HepG2 (cell line): Measurements from ENCODE around the gene TXNL4A. TPM values are rescaled to one million over a fixed set of nuclear protein-coding genes. Genes with fewer than 3 reads are reported as not detected.

Experiments
- ARHGAP35 ChIP-seq: sonication (generic); formaldehyde crosslinking; IDR thresholded peaks from 2 replicates; pipeline ENCODE4 v1.9.0; 2022; ENCODE audit warnings: mild to moderate bottlenecking, inconsistent platforms, moderate library complexity, missing genetic modification reagents, borderline replicate concordance
- ATRX ChIP-seq: sonication (generic); formaldehyde crosslinking; IDR thresholded peaks from 2 replicates; pipeline ENCODE4 v1.4.0; 2020; ENCODE audit warnings: missing genetic modification reagents, borderline replicate concordance
- JUND ChIP-seq: sonication (generic); formaldehyde crosslinking; IDR thresholded peaks from 2 replicates; pipeline ENCODE4 v1.8.0; 2022; ENCODE audit warnings: mild to moderate bottlenecking, missing genetic modification reagents
- LCORL ChIP-seq, 2 experiments: fragments of 450-650 bp in 1 of 2; sonication (generic) in 1 of 2; formaldehyde crosslinking in 1 of 2; IDR thresholded peaks; 2 replicates each; pipeline versions ENCODE4 v1.5.0 to v1.6.1; 2017 to 2020; ENCODE audit warnings: antibody characterized with exemption in 1 of 2, missing genetic modification reagents in 1 of 2
- PHB2 ChIP-seq: fragments of 450-650 bp; IDR thresholded peaks from 2 replicates; pipeline ENCODE4 v1.6.1; 2018; ENCODE audit not compliant: partially characterized antibody
- SUZ12 ChIP-seq: fragments of 150-350 bp; IDR thresholded peaks from 2 replicates; pipeline ENCODE4 v1.6.1; 2014; ENCODE audit warnings: low read depth, low read length
- ZBTB8A ChIP-seq: sonication (generic); formaldehyde crosslinking; IDR thresholded peaks from 2 replicates; pipeline ENCODE4 v1.4.0; 2020; ENCODE audit warnings: mild to moderate bottlenecking, low read depth, missing genetic modification reagents, borderline replicate concordance
- ZNF30 ChIP-seq: sonication (generic); formaldehyde crosslinking; IDR thresholded peaks from 2 replicates; pipeline ENCODE4 v1.5.0; 2020; ENCODE audit warnings: mild to moderate bottlenecking, missing genetic modification reagents
- ZNF331 ChIP-seq: sonication (generic); formaldehyde crosslinking; IDR thresholded peaks from 2 replicates; pipeline ENCODE4 v1.4.0; 2020; ENCODE audit warnings: missing genetic modification reagents
- ZNF446 ChIP-seq: sonication (generic); formaldehyde crosslinking; IDR thresholded peaks from 2 replicates; pipeline ENCODE4 v1.5.0; 2020; ENCODE audit warnings: mild to moderate bottlenecking, missing genetic modification reagents
- ZNF496 ChIP-seq: sonication (generic); formaldehyde crosslinking; IDR thresholded peaks from 2 replicates; pipeline ENCODE4 v1.8.1; 2023; ENCODE audit warnings: mild to moderate bottlenecking, moderate library complexity, missing genetic modification reagents; ENCODE audit not compliant: insufficient replicate concordance
- ZNF670 ChIP-seq: sonication (generic); formaldehyde crosslinking; IDR thresholded peaks from 2 replicates; pipeline ENCODE4 v1.8.0; 2022; ENCODE audit warnings: mild to moderate bottlenecking, missing genetic modification reagents, borderline replicate concordance
- ZNF672 ChIP-seq: sonication (generic); formaldehyde crosslinking; IDR thresholded peaks from 2 replicates; pipeline ENCODE4 v1.8.1; 2022; ENCODE audit warnings: missing genetic modification reagents
- ZNF83 ChIP-seq: sonication (generic); formaldehyde crosslinking; IDR thresholded peaks from 2 replicates; pipeline ENCODE4 v1.4.0; 2020; ENCODE audit warnings: missing genetic modification reagents, mild to moderate bottlenecking, borderline replicate concordance
- polyA plus RNA-seq, 8 experiments: library from polyadenylated mRNA; depleted of rRNA in 3 of 8; stranded (reverse) in 7 of 8; unstranded in 1 of 8; fragments of >200 nt; fragmentation: Illumina TruSeq in 4 of 8; extraction: Trizol in 4 of 8; gene quantifications; 2 replicates each; pipeline versions ENCODE4 v1.2.1 to v1.2.3, GENCODE V29; 2011 to 2016; ENCODE audit warnings: low read depth in 4 of 8, missing spikeins in 1 of 8, mixed read lengths in 1 of 8; ENCODE audit not compliant: insufficient read depth in 1 of 8
- total RNA-seq, 5 experiments: library from RNA; depleted of rRNA; stranded (reverse); fragments of >200 nt; fragmentation: Illumina TruSeq; extraction: Trizol; gene quantifications; 2 replicates each; pipeline ENCODE4 v1.2.3, GENCODE V29; 2016; ENCODE audit warnings: low read depth in 1 of 5
- TF ChIP-seq, protein P1 (sequence below): IDR thresholded peaks from 2 replicates; pipeline ENCODE4 v1.6.1; 2012; ENCODE audit warnings: inconsistent platforms
- TF ChIP-seq, protein P2 (sequence below): sonication (generic); formaldehyde crosslinking; IDR thresholded peaks from 2 replicates; pipeline ENCODE4 v1.8.0; 2022; ENCODE audit warnings: low read depth, missing genetic modification reagents
- TF ChIP-seq, protein P3 (sequence below): sonication (generic); formaldehyde crosslinking; IDR thresholded peaks from 2 replicates; pipeline ENCODE4 v1.8.1; 2023; ENCODE audit warnings: mild to moderate bottlenecking, missing genetic modification reagents
- TF ChIP-seq, protein P4 (sequence below): sonication (generic); formaldehyde crosslinking; IDR thresholded peaks from 2 replicates; pipeline ENCODE4 v1.5.0; 2020; ENCODE audit warnings: mild to moderate bottlenecking, missing genetic modification reagents
- TF ChIP-seq, protein P5 (sequence below): sonication (generic); formaldehyde crosslinking; IDR thresholded peaks from 2 replicates; pipeline ENCODE4 v1.4.0; 2020; ENCODE audit warnings: mild to moderate bottlenecking, missing genetic modification reagents

Gene TXNL4A
- total and polyA plus RNA-seq, 2 of the 13 experiments (the other 11 are each of a cell fraction or from before 2014, with no cell fraction given) = 172 to 202 TPM

DNA sequence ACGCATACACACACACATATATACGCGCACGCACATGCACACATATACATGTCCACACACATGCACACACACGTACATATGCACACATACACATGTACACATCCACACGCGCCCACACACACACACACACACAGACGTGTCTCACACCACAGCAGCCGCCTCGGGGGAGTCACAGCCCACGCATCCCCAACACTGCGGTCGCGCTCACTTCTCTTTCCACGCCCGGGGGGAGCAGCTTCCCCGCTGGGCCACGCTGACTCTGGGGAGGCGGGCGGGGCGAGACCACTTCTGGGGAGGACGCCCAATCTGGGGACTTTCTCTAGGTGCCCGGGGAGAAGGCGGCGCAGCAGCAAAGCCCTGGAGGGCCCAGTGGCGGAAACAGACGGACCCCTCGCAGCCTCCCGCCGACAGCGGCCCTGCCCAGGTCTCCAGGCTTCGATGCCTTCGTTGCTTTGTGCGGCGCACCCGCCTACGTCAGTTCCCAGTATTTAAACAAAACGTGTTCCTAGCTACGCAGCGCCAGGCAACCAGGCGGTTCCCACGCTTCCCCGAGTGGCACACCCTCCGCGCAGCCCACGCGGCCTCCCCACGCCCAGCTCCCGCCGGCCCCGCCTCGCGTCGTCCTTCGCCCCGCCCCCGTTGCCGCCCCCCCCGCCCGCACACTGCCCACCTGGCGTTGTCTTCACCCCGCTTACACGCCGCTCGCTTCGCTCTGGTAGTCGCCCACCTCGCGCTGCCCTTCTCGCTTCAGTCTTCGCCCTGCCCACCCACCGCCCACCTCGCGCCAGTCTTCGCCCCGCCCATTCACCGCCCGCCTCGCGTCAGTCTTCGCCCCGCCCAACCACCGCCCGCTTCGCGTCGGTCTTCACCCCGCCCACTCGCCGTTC lies 45.1 kb upstream of the TXNL4A start (continued):
- TF ChIP-seq ZNF670 (no peak), ZNF446 (0 out of 2 replicates have a peak, but pooled peaks have one; percentile 60), ZNF496 (CRISPR knock-in tag) (no peak), ARHGAP35 (CRISPR knock-in tag) (no peak), ZNF672 (CRISPR knock-in tag) (peak; percentile 21; the same call in 1 of the 2 replicates), PHB2 (no peak), ZNF30 (CRISPR knock-in tag) (no peak), ZBTB8A (CRISPR knock-in tag) (no peak), JUND (no peak), ATRX (CRISPR knock-in tag) (no peak), ZNF331 (CRISPR knock-in tag) (no peak), LCORL (IDR thresholded peaks at IDR 0.05) (no peak), LCORL (CRISPR knock-in tag; IDR thresholded peaks at IDR 0.05) (no peak), ZNF83 (CRISPR knock-in tag) (no peak), SUZ12 (no peak)
- TF ChIP-seq, protein P1, sequence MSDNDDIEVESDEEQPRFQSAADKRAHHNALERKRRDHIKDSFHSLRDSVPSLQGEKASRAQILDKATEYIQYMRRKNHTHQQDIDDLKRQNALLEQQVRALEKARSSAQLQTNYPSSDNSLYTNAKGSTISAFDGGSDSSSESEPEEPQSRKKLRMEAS = peak; percentile 88
- TF ChIP-seq, protein P2, sequence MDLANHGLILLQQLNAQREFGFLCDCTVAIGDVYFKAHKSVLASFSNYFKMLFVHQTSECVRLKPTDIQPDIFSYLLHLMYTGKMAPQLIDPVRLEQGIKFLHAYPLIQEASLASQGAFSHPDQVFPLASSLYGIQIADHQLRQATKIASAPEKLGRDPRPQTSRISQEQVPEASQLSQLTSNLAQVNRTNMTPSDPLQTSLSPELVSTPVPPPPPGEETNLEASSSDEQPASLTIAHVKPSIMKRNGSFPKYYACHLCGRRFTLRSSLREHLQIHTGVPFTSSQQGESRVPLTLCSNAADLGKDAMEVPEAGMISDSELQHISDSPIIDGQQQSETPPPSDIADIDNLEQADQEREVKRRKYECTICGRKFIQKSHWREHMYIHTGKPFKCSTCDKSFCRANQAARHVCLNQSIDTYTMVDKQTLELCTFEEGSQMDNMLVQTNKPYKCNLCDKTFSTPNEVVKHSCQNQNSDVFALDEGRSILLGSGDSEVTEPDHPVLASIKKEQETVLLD (CRISPR knock-in tag) = peak; percentile 41; the same call in 1 of the 2 replicates
- TF ChIP-seq, protein P3, sequence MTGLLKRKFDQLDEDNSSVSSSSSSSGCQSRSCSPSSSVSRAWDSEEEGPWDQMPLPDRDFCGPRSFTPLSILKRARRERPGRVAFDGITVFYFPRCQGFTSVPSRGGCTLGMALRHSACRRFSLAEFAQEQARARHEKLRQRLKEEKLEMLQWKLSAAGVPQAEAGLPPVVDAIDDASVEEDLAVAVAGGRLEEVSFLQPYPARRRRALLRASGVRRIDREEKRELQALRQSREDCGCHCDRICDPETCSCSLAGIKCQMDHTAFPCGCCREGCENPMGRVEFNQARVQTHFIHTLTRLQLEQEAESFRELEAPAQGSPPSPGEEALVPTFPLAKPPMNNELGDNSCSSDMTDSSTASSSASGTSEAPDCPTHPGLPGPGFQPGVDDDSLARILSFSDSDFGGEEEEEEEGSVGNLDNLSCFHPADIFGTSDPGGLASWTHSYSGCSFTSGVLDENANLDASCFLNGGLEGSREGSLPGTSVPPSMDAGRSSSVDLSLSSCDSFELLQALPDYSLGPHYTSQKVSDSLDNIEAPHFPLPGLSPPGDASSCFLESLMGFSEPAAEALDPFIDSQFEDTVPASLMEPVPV (CRISPR knock-in tag) = 0 out of 2 replicates have a peak, but pooled peaks have one; percentile 27
- TF ChIP-seq, protein P4, sequence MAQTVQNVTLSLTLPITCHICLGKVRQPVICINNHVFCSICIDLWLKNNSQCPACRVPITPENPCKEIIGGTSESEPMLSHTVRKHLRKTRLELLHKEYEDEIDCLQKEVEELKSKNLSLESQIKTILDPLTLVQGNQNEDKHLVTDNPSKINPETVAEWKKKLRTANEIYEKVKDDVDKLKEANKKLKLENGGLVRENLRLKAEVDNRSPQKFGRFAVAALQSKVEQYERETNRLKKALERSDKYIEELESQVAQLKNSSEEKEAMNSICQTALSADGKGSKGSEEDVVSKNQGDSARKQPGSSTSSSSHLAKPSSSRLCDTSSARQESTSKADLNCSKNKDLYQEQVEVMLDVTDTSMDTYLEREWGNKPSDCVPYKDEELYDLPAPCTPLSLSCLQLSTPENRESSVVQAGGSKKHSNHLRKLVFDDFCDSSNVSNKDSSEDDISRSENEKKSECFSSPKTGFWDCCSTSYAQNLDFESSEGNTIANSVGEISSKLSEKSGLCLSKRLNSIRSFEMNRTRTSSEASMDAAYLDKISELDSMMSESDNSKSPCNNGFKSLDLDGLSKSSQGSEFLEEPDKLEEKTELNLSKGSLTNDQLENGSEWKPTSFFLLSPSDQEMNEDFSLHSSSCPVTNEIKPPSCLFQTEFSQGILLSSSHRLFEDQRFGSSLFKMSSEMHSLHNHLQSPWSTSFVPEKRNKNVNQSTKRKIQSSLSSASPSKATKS (CRISPR knock-in tag) = no peak
- TF ChIP-seq, protein P5, sequence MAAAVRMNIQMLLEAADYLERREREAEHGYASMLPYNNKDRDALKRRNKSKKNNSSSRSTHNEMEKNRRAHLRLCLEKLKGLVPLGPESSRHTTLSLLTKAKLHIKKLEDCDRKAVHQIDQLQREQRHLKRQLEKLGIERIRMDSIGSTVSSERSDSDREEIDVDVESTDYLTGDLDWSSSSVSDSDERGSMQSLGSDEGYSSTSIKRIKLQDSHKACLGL (CRISPR knock-in tag) = peak; percentile 38; the same call in 1 of the 2 replicates
